Glutamatergic neuron (in vitro differentiated cells): ENCODE measurements around the gene IGFBPL1. TPM values are rescaled to one million over a fixed set of nuclear protein-coding genes. Genes with fewer than 3 reads are reported as not detected.

Experiments
- DNase-seq: peaks from one replicate; pipeline ENCODE4 v3.0.0; 2022
- H3K27ac Mint-ChIP-seq: one replicate; pipeline ENCODE4 v1.8.0; 2020; ENCODE audit warnings: mild to moderate bottlenecking, mixed read lengths, inconsistent platforms; ENCODE audit not compliant: unreplicated experiment
- H3K27me3 Mint-ChIP-seq: one replicate; pipeline ENCODE4 v1.8.0; 2020; ENCODE audit warnings: mild to moderate bottlenecking, moderate library complexity, mixed read lengths, inconsistent platforms; ENCODE audit not compliant: unreplicated experiment
- H3K36me3 Mint-ChIP-seq: one replicate; pipeline ENCODE4 v1.8.0; 2020; ENCODE audit warnings: mild to moderate bottlenecking, mixed read lengths, inconsistent platforms; ENCODE audit not compliant: unreplicated experiment
- H3K4me1 Mint-ChIP-seq: one replicate; pipeline ENCODE4 v1.8.0; 2020; ENCODE audit warnings: mild to moderate bottlenecking, low read depth, mixed read lengths, inconsistent platforms; ENCODE audit not compliant: unreplicated experiment
- H3K4me3 Mint-ChIP-seq: one replicate; pipeline ENCODE4 v1.8.0; 2020; ENCODE audit warnings: mild to moderate bottlenecking, mixed read lengths, inconsistent platforms; ENCODE audit not compliant: unreplicated experiment
- H3K9me3 Mint-ChIP-seq: one replicate; pipeline ENCODE4 v1.8.0; 2020; ENCODE audit warnings: mild to moderate bottlenecking, moderate library complexity, mixed read lengths, inconsistent platforms; ENCODE audit not compliant: unreplicated experiment
- total RNA-seq: library from RNA; stranded (reverse); fragmentation: NEBNext Ultra II Directional; extraction: Animal tissue kit (Norgen Biotek cat#: 25700); gene quantifications from one replicate; pipeline ENCODE4 v1.2.1, GENCODE V29; 2021; ENCODE audit not compliant: unreplicated experiment
- TF ChIP-seq, protein P1 (sequence below): fragments of 200-600 bp; sonication (generic); IDR thresholded peaks from one replicate; pipeline ENCODE4 v1.5.0; 2021; ENCODE audit not compliant: partially characterized antibody, unreplicated experiment

IGFBPL1 gene
- total RNA-seq, 1 donor from 2014 or later = 590 TPM

DNA sequence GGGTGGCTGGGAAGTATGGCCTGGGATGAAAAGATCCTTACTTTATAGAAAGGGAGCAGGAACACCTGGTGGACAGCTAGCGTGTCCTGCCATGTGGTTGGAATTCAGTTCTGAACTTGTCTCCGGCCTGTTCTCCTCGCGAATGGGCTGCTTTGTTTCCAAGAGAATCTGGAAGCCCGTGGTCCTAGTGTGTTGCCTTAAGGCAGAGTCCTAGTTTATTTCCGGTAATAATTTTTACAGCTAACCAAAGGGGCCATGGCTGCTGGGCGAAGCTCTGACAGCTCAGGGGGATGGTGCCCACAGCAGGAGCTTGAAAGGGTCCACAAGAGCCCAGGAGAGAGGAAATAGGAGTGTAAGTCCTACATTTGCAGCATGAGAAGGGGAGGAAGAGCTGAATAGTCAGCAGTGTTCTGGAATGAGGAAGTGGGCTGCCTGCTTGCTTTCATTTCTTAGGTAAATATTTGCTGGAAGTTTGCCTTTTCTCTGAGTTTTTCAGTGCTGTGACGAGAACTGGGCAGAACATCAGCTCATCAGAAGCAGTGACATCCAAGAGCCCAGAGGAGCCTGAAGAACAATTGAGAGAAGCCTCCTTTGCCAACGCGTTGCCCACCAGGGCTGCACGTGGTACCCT lies 13.1 kb upstream of the IGFBPL1 start:
- H3K27ac Mint-ChIP-seq = no peak overlapping the region

DNA sequence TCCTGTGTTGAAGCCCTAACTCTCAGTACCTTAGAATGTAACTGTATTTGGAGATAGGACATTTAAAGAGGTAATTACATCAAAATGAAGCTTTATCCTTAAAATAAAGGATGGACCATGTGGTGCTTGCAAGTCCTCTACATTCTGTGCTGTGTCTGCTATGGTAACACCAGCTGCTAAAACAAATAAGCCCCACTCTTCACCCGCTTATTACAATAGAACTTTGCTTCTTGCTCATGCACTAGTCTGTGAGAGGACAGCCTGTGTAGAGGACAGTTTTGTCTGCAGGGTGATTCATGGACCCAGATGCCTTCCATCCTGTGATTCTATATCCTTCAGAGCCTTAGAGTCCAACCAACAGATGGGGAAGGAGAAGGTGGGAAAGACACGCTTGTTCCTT lies 12.5 kb upstream of the IGFBPL1 start:
- Mint-ChIP-seq H3K27ac (no peak overlapping the region), H3K36me3 (peaks cover 30% of the 10 kb centered on the region)
- DNase-seq = no peak

More for the DNA sequence above, 13.1 kb upstream of the IGFBPL1 start:
- DNase-seq = no peak
- H3K27me3 Mint-ChIP-seq = no peaks in the 10 kb centered on the region
- H3K4me3 Mint-ChIP-seq = no peak overlapping the region
- H3K4me1 Mint-ChIP-seq = peaks cover 5% of the 10 kb centered on the region
- TF ChIP-seq, protein P1, sequence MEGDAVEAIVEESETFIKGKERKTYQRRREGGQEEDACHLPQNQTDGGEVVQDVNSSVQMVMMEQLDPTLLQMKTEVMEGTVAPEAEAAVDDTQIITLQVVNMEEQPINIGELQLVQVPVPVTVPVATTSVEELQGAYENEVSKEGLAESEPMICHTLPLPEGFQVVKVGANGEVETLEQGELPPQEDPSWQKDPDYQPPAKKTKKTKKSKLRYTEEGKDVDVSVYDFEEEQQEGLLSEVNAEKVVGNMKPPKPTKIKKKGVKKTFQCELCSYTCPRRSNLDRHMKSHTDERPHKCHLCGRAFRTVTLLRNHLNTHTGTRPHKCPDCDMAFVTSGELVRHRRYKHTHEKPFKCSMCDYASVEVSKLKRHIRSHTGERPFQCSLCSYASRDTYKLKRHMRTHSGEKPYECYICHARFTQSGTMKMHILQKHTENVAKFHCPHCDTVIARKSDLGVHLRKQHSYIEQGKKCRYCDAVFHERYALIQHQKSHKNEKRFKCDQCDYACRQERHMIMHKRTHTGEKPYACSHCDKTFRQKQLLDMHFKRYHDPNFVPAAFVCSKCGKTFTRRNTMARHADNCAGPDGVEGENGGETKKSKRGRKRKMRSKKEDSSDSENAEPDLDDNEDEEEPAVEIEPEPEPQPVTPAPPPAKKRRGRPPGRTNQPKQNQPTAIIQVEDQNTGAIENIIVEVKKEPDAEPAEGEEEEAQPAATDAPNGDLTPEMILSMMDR = no peak
- no peaks in the 10 kb centered on the region for H3K9me3 Mint-ChIP-seq
- peaks cover 30% of the 10 kb centered on the region for H3K36me3 Mint-ChIP-seq

DNA sequence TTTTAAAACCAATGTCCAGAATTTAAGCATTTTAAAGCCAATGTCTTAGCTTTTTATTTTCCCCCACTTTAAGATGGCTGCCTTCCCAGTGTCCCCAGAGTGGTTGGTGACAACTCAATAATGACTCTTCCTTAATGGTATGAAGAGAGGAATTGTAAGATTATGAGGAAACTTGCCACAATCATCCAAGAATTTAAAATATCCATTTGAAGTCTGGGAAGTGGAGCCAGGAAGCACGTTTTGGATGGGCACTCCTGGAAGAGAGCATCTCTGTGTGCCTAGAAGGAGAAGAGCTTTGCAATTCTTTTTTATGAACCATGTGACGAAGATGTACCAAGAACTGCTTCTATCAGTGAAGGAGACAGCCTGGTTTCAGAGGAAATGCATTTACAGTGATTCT lies 11.3 kb upstream of the IGFBPL1 start:
- Mint-ChIP-seq H3K4me3 (no peak overlapping the region), H3K27ac (no peak overlapping the region), H3K36me3 (peaks cover 35% of the 10 kb centered on the region), H3K27me3 (no peaks in the 10 kb centered on the region), H3K9me3 (no peaks in the 10 kb centered on the region), H3K4me1 (peaks cover 7% of the 10 kb centered on the region)
- DNase-seq = no peak
- TF ChIP-seq, protein P1 = no peak

More for the DNA sequence above, 12.5 kb upstream of the IGFBPL1 start:
- H3K27me3 Mint-ChIP-seq = no peaks in the 10 kb centered on the region
- H3K4me3 Mint-ChIP-seq = no peak overlapping the region
- TF ChIP-seq, protein P1 = no peak
- H3K4me1 Mint-ChIP-seq = peaks cover 7% of the 10 kb centered on the region
- no peaks in the 10 kb centered on the region for H3K9me3 Mint-ChIP-seq

DNA sequence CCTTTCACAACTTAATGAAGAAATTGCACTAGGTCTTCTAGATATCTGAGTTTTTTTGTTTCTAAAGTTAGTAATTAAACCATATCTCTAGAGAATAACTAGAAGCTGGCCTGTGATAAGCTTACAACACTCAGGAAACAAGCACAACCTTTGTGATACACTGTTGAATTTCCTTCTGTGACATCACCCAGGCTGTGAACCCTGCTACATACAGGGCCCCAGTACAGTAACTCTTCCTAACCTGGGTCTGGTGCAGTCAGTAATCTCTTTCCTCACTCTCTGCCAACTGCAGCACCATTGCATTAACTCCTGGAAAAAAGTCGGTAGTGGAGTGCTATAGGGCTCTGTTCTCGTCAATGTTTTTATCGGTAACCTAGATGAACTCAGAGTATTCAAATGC lies 10.6 kb upstream of the IGFBPL1 start:
- H3K27ac Mint-ChIP-seq = no peak overlapping the region
- peaks cover 7% of the 10 kb centered on the region for H3K4me1 Mint-ChIP-seq
- TF ChIP-seq, protein P1 = no peak
- H3K9me3 Mint-ChIP-seq = no peaks in the 10 kb centered on the region
- peaks cover 35% of the 10 kb centered on the region for H3K36me3 Mint-ChIP-seq
- no peak overlapping the region for H3K4me3 Mint-ChIP-seq
- no peak for DNase-seq
- no peaks in the 10 kb centered on the region for H3K27me3 Mint-ChIP-seq

DNA sequence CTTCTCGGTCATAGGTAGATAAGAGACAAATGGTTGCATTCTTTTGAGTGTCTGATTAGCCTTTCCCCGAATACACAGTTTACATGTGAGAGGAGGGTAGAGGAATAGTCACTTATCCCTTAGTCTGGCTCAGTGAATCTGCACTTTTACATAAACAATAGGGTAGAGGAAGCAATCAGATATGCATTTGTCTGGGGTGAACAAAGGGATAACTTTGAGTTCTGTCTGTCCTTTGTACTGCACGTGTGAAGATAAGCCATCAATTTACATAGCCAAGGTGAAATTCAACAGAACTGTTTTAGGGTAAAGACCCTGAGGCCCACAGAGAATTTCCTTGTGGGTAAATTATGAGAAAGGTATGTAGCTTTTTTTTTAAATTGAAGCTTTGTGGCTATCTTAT lies 10.1 kb upstream of the IGFBPL1 start:
- Mint-ChIP-seq H3K27ac (no peak overlapping the region), H3K4me3 (no peak overlapping the region), H3K36me3 (peaks cover 34% of the 10 kb centered on the region), H3K9me3 (no peaks in the 10 kb centered on the region), H3K4me1 (peaks cover 7% of the 10 kb centered on the region), H3K27me3 (no peaks in the 10 kb centered on the region)
- TF ChIP-seq, protein P1 = no peak
- no peak for DNase-seq
